ENCODE results near the gene NDUFAF5.

The NDUFAF5 gene

GRCh38 chr20:13824459-13824858 lies 39.6 kb downstream of the NDUFAF5 start:
- no peak for DNase-seq (ENCODE audit: low spot score)

DNA sequence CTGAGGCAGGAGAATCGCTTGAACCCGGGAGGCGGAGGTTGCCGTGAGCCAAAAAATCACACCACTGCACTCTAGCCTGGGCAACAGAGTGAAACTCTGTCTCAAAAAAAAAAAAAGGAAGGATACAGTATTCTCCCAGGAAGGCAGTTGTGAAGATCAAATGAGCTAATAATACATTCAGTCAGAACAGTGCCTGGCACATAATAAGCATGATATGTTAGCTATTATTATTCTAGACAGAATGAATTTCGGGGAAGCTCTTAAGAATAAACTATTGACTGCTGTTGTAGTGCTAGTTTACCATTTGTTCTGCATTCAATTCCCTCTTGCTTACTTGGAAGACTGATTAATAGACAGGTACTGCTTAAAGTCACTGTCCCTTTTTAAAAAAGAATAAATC lies 40.6 kb downstream of the NDUFAF5 start:
- DNase-seq (ENCODE audit: low spot score), result no peak

DNA sequence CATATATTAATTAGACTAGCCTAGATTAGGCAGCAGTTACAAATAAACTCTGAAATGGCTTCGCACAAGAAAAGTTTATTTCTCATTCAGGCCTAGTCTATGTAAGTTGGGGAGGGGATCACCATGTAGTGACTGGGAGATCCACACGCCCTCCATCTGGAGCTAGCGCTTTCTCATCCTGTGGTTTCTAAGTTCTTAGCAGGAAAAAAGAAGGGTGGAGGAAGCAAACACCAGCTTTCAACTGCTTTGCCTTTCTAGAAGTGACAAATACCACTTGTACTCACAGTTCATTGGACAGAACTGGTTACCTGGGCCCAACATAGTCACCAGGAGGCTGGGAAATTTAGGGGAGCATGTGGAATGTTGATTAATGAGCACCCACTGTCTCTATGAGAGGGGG lies 46.6 kb downstream of the NDUFAF5 start:
- DNase-seq (ENCODE audit: low spot score), result no peak

DNA sequence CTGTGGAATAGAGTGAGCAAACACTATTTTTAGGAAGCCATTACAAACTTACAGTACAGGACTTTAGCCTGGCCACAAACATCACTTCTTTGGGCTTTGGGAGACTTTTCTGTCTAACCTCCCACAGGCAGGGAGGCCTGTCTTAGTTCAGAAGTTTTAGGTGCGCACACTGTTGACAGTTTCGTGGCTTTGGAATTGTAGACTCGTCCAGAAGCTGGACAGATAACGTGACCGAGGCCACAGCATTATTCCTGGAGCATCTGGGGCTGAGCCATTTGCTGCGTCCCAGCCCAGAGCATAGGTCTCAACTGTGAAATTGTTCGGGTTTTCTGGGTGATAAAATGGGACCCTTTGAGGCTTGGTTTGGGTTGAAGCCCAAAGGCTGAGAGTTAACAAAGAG lies 53.8 kb downstream of the NDUFAF5 start:
- no peak for DNase-seq (ENCODE audit: low spot score)

- DNase-seq (ENCODE audit: low spot score), result no peak
Observed at GRCh38 chr20:13839421-13840092, 54.7 kb downstream of the NDUFAF5 start.

DNA sequence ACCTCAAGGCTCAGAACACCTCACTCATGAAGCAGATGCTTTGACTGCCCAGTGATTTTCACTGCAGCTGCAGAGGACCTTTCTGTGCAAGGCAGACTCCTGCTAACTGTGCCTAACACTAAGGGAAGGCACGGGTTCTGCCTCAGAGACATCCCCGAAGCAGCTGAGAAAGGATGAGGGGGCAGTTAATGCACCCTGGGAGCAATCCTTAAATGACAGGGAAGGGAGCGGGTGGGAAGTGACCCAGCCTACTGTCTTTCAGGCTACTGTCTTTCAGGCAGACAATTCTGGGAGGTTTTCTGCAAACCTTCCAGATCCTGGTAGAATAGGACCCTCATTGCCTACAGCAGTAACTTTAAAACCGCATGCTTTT lies 55.3 kb downstream of the NDUFAF5 start:
- DNase-seq (ENCODE audit: low spot score), result no peak

DNA sequence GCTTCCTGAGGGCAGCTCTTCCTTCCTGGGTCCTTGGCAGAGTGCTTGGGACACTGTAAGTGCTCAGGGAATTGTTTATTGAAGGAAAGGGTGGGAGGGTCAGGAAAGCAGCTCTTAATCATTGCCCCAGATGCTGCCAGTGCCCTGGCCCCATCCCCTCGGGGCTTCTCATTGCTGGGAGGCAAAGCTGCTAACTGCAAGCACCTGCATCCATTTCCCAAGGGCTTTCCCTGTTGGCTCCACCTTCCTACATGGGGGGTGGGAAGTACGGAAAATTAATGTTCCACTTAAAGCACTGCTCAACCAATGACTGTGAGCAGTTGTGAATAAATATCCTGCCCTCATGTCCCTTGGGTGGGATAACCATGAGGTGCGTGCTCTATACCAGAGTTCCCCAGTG lies 56.4 kb downstream of the NDUFAF5 start:
- DNase-seq (ENCODE audit: low spot score), result no peak

- no peak for DNase-seq (ENCODE audit: low spot score)
Observed at GRCh38 chr20:13844296-13844695, 59.5 kb downstream of the NDUFAF5 start.

GRCh38 chr20:13851279-13851678 lies 66.5 kb downstream of the NDUFAF5 start:
- DNase-seq (ENCODE audit: low spot score), result no peak

- no peak for DNase-seq (ENCODE audit: low spot score)
Observed at GRCh38 chr20:13852306-13852705, 67.5 kb downstream of the NDUFAF5 start.

- DNase-seq (ENCODE audit: low spot score), result no peak
Observed at GRCh38 chr20:13855613-13856012, 70.8 kb downstream of the NDUFAF5 start.

- no peak for DNase-seq (ENCODE audit: low spot score)
Observed at GRCh38 chr20:13856354-13856753, 71.5 kb downstream of the NDUFAF5 start.

GRCh38 chr20:13857304-13857703 lies 72.5 kb downstream of the NDUFAF5 start:
- no peak for DNase-seq (ENCODE audit: low spot score)

DNA sequence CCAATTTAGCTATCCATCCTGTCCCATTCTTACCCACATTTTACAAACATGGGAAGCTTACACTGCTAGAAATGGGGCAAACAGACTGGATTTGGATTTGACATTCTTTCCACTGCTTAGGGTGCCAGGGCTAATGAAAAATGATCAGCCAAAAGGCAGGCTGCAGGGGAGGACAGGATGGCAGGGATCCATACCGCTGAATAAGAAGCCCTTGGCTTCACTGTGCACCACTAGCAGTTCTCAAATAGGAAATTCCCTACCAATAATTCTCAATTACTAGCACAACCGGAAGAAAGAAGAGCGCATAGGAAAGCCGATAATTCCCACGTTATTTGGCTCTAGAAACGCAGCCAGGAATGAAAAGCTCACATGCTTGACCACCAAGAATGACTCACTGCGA lies 73.1 kb downstream of the NDUFAF5 start:
- DNase-seq (ENCODE audit: low spot score), result no peak

DNA sequence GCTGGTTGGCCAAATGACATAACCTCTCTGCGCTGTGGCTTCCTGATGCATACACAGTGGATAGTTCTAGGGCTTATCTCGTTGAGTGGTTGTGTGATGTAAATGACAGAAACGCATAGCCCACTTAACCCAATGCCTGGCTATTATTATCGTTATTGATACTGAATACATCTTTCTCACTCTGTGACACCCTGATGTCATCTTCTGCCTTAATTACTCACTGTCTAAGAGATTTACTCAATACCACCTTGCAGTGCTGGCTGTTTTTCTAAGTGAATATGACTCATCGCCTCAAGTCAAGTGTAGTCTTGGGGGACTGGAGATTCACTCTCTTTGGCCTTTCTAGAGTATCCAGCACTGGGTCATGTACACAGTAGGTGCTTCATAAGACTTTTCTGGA lies 73.6 kb downstream of the NDUFAF5 start:
- DNase-seq (ENCODE audit: low spot score), result no peak

GRCh38 chr20:13858871-13859270 lies 74.0 kb downstream of the NDUFAF5 start:
- no peak for DNase-seq (ENCODE audit: low spot score)

- DNase-seq (ENCODE audit: low spot score), result no peak
Observed at GRCh38 chr20:13862245-13862644, 77.4 kb downstream of the NDUFAF5 start.

DNA sequence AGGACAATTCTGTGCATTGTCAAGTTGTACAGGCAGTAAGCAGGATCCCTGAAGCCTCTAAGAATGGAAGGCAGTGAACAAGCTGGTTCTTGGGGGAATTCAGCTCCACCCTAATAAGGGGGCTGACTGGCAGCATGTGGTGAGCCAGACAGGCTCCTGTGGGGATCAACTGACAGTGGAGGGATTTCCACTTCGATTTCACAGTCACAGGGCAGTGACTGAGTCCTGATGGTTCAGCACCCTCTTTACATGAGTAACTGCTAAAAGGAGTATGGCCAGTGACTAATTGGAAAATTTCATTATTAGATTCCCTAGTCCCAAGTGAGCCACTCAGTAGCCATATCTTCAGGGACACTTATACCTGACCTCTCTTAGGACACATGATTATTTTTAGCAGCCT lies 78.4 kb downstream of the NDUFAF5 start:
- DNase-seq (ENCODE audit: low spot score), result no peak

DNA sequence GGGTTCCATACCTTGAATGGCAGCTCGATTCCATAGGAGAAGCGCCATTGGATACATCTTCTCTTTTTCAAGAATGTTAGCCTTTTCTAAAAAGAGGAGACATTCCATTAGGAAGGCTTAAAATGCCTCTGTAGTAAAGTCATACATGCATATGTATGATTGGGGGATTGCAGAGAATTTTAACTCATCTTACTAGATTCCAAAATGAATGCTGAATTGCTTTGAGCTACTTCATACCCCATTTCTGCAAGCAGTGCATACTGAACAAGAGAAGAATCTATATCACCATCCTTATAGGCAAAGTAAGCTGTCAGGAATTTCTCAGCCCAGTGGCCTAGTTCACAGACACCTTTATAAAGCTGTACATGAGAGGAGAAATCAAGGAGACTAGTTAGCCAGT lies 80.3 kb downstream of the NDUFAF5 start:
- DNase-seq (ENCODE audit: low spot score), result no peak

DNA sequence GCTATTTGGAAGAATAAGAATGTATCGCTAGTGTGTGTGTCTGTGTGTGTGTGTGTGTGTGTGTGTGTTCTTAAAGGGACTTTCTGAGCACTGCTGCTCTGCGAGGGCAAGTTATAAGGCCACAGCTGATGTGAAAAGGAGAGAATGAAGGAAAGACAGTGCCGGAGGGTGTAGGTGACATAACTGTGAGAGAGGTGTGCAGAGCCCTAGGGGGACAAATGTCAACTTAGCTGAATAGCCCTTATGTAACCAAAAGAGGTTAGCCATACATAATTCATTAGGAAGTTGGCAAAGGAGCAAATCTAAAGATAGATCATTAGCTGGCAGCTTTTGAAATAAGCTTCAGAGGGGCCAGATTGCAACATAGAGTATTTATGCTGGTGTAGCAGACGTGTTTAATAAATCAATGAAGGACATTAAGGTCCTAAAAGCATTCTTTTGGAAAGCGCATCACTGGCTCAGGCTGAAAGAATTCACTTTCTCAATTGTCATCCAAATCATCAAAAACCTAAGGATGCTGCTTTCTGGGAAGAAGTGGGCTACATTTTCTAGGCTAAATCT lies 81.0 kb downstream of the NDUFAF5 start:
- DNase-seq (ENCODE audit: low spot score), result no peak

DNA sequence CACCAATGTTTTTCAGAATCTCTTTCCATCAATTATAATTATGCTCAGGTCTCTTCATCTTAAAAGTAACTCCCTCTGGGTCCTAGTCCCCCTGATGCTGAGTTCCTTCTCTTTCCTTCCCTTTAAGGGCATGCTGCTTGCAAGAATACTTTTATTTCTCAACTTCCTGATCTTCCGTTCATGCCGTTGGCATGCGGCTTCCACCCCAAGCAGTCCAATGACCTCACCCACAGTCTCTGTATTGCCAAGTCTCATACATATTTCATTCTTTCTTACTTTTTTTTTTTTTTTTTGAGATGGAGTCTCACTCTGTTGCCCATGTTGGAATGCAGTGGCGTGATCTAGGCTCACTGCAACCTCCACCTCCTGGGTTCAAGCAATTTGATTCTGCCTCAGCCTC lies 83.5 kb downstream of the NDUFAF5 start:
- DNase-seq (ENCODE audit: low spot score), result no peak

DNA sequence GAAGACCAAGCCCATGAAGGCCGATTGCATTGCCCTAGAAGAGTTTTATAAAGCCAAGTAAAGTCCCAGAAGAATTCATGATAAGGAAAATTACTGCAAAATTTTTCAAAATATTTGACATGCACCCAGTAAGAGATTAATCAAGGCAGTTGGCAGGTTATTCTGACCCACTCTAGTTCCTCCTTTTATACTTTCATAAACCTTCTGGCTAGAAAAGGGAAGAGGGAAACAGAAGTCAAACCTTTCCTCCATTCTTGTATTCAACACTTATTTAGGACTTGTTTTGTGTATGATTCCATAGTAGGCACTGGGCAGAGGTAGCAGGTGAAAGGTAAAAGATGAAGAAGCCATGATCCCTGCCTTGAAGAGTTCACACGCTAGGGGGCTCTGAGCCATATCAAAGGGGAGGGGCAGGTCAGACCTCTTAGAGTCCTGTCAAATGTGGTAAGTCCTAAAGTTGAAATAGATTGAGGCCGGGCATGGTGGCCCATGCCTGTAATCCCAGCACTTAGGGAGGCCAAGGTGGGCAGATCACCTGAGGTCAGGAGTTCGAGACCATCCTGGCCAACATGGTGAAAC lies 85.4 kb downstream of the NDUFAF5 start:
- no peak for DNase-seq (ENCODE audit: low spot score)
